CD8-positive, alpha-beta memory T cell (primary cell): ENCODE results near the gene BZW1. TPM values are rescaled to one million over a fixed set of nuclear protein-coding genes. Genes with fewer than 3 reads are reported as not detected.

Experiments
- CTCF ChIA-PET: fragments of 350-600 bp; sonication (Branson Sonifier 250); formaldehyde crosslinking; loops from one replicate; lab custom pipeline; 2021; ENCODE audit warnings: antibody characterized with exemption; lab: Charles Lee
- POLR2A ChIA-PET: fragments of 350-600 bp; sonication (Branson Sonifier 250); formaldehyde crosslinking; loops from one replicate; lab custom pipeline; 2021; ENCODE audit warnings: antibody characterized with exemption; lab: Charles Lee
- DNase-seq, 5 donors: peaks; one replicate each; pipeline versions ENCODE4 v3.0.0 to v3.0.0-alpha.2; 2020 to 2022; ENCODE audit warnings: mixed read lengths in 1 of 5
- H3K27ac ChIP-seq: one replicate; pipeline ENCODE4 v1.7.0; 2013; ENCODE audit warnings: low read depth, mild to moderate bottlenecking, low read length, moderate library complexity
- H3K27me3 ChIP-seq: 2 replicates; pipeline ENCODE4 v1.7.0; 2013; ENCODE audit warnings: low read length, mild to moderate bottlenecking; ENCODE audit not compliant: insufficient read depth, poor library complexity, severe bottlenecking
- H3K36me3 ChIP-seq: 2 replicates; pipeline ENCODE4 v1.7.0; 2013; ENCODE audit warnings: mild to moderate bottlenecking, low read length, moderate library complexity; ENCODE audit not compliant: insufficient read depth
- H3K4me1 ChIP-seq: 2 replicates; pipeline ENCODE4 v1.7.0; 2013; ENCODE audit warnings: mild to moderate bottlenecking, low read length, moderate library complexity; ENCODE audit not compliant: insufficient read depth
- H3K4me3 ChIP-seq: 2 replicates; pipeline ENCODE4 v1.7.0; 2013; ENCODE audit warnings: mild to moderate bottlenecking, low read length
- H3K9me3 ChIP-seq: 2 replicates; pipeline ENCODE4 v1.7.0; 2013; ENCODE audit warnings: mild to moderate bottlenecking, low read length
- H3K27ac Mint-ChIP-seq, 8 donors: one replicate each; pipeline ENCODE4 v1.8.0; 2020 to 2021; ENCODE audit warnings: mixed read lengths in 8 of 8, mild to moderate bottlenecking in 6 of 8, inconsistent platforms in 3 of 8, moderate library complexity in 3 of 8
- H3K27me3 Mint-ChIP-seq, 2 donors: one replicate each; pipeline ENCODE4 v1.8.0; 2020 to 2021; ENCODE audit warnings: mixed read lengths in 2 of 2, mild to moderate bottlenecking in 1 of 2, moderate library complexity in 1 of 2
- H3K36me3 Mint-ChIP-seq, 3 donors: one replicate each; pipeline ENCODE4 v1.8.0; 2020 to 2021; ENCODE audit warnings: mixed read lengths in 3 of 3, inconsistent platforms in 1 of 3, mild to moderate bottlenecking in 1 of 3
- H3K4me1 Mint-ChIP-seq, 3 donors: one replicate each; pipeline ENCODE4 v1.8.0; 2020 to 2021; ENCODE audit warnings: mixed read lengths in 3 of 3, inconsistent platforms in 1 of 3, mild to moderate bottlenecking in 1 of 3
- H3K4me3 Mint-ChIP-seq, 7 donors: one replicate each; pipeline ENCODE4 v1.8.0; 2020 to 2021; ENCODE audit warnings: mixed read lengths in 7 of 7, mild to moderate bottlenecking in 6 of 7, moderate library complexity in 4 of 7, inconsistent platforms in 2 of 7
- H3K9me3 Mint-ChIP-seq, 5 donors: one replicate each; pipeline ENCODE4 v1.8.0; 2020 to 2022; ENCODE audit warnings: mixed read lengths in 5 of 5, mild to moderate bottlenecking in 3 of 5, moderate library complexity in 2 of 5, inconsistent platforms in 1 of 5
- polyA plus RNA-seq: library from polyadenylated mRNA; unstranded; fragments of 300-500 nt; fragmentation: Illumina TruSeq; gene quantifications from one replicate; pipeline ENCODE4 v1.2.3, GENCODE V29; 2021
- total RNA-seq, 2 experiments: library from RNA; stranded (reverse); gene quantifications; one replicate each; pipeline ENCODE4 v1.2.3, GENCODE V29; 2021

Gene BZW1
- total and polyA plus RNA-seq, 3 experiments from 2014 or later, result 252 to 533 (median 495) TPM

- Histone ChIP-seq H3K27me3 (no peaks in the 10 kb centered on the region), H3K4me3 (peak within 1 kb of the TSS; percentile 100), H3K27ac (peak within 1 kb of the TSS; percentile 100), H3K4me1 (peaks cover 28% of the 10 kb centered on the region), H3K36me3 (peaks cover 17% of the 10 kb centered on the region), H3K9me3 (no peaks in the 10 kb centered on the region)
- ChIA-PET CTCF (interaction anchor here (0.6 to 2.2 kb wide), 13 partner anchors 15 to 368 kb away, joined by 3 to 15 read pairs (median 4); partner anchors contain the start of genes HYCC2, NDUFB3, NIF3L1 and ORC2), POLR2A (interaction anchor here (0.5 to 3.2 kb wide), 29 partner anchors 9 to 916 kb away, joined by 3 to 90 read pairs (median 5); partner anchors contain the start of genes ALS2, BZW1, CASP10 and CASP8)
- Mint-ChIP-seq H3K9me3 (no peaks in the 10 kb centered on the region), H3K4me3 (peak within 1 kb of the TSS; percentile 92 to 99 (median 94)), H3K4me1 (peaks cover 40 to 51% (median 49%) of the 10 kb centered on the region in 3 donors), H3K27ac (peak within 1 kb of the TSS; percentile 92 to 100 (median 100)), H3K27me3 (peaks cover 0 to 20% of the 10 kb centered on the region in 2 donors), H3K36me3 (peaks cover 24 to 61% (median 27%) of the 10 kb centered on the region in 3 donors)
- DNase-seq, result peak; percentile 92 to 98 (median 94)
Observed at GRCh38 chr2:200864176-200865034, 52.7 kb downstream of the BZW1 start, which contains the start of gene CLK1. CLK1 (minus strand) TSS chr2:200864658; CDS start chr2:200861862, 2,796 bp downstream.

- H3K36me3 ChIP-seq, result no peaks in the 10 kb centered on the region
- ChIA-PET CTCF (interaction anchor here (1.4 kb wide), 1 partner anchor 363 kb away, joined by 4 read pairs; no protein-coding TSS in a partner anchor), POLR2A (interaction anchor here (0.6 to 1.2 kb wide), 2 partner anchors 9 to 20 kb away, joined by 3 to 5 read pairs; partner anchors contain the start of genes NIF3L1 and PPIL3)
- Mint-ChIP-seq H3K27me3 (peaks cover 0 to 6% of the 10 kb centered on the region in 2 donors), H3K27ac (peak overlapping the region; percentile 15 to 96 (median 65)), H3K4me3 (peak overlapping the region in 2 of 7 donors; percentile 62 to 63), H3K9me3 (no peaks in the 10 kb centered on the region), H3K36me3 (peaks cover under 1 to 45% (median 5%) of the 10 kb centered on the region in 3 donors), H3K4me1 (peaks cover 13 to 23% (median 20%) of the 10 kb centered on the region in 3 donors)
- no peak overlapping the region for H3K4me3 ChIP-seq
- H3K27me3 ChIP-seq, result no peaks in the 10 kb centered on the region
- no peaks in the 10 kb centered on the region for H3K9me3 ChIP-seq
- no peak for DNase-seq
- H3K27ac ChIP-seq, result peak overlapping the region; percentile 9
- H3K4me1 ChIP-seq, result peaks cover 15% of the 10 kb centered on the region
Observed at GRCh38 chr2:200869014-200869413, 57.3 kb downstream of the BZW1 start.

- H3K4me1 ChIP-seq, result peaks cover 8% of the 10 kb centered on the region
- no peak overlapping the region for H3K4me3 ChIP-seq
- DNase-seq, result no peak
- Mint-ChIP-seq H3K4me3 (no peak overlapping the region), H3K4me1 (peaks cover 8 to 12% (median 10%) of the 10 kb centered on the region in 3 donors), H3K27me3 (no peaks in the 10 kb centered on the region), H3K27ac (peak overlapping the region in 1 of 8 donors; percentile 21), H3K9me3 (no peaks in the 10 kb centered on the region), H3K36me3 (peaks cover 0 to 54% (median 9%) of the 10 kb centered on the region in 3 donors)
- POLR2A ChIA-PET, result no interaction called here
- H3K36me3 ChIP-seq, result no peaks in the 10 kb centered on the region
- CTCF ChIA-PET, result no interaction called here
- H3K27me3 ChIP-seq, result no peaks in the 10 kb centered on the region
- H3K27ac ChIP-seq, result no peak overlapping the region
- H3K9me3 ChIP-seq, result no peaks in the 10 kb centered on the region
Observed at GRCh38 chr2:200871151-200871550, 59.4 kb downstream of the BZW1 start.

- Histone ChIP-seq H3K4me3 (no peak overlapping the region), H3K36me3 (peaks cover 12% of the 10 kb centered on the region), H3K9me3 (no peaks in the 10 kb centered on the region), H3K27me3 (no peaks in the 10 kb centered on the region), H3K4me1 (peaks cover 5% of the 10 kb centered on the region), H3K27ac (no peak overlapping the region)
- Mint-ChIP-seq H3K9me3 (no peaks in the 10 kb centered on the region), H3K27me3 (no peaks in the 10 kb centered on the region), H3K27ac (no peak overlapping the region), H3K4me3 (no peak overlapping the region), H3K4me1 (peaks cover 7 to 11% (median 8%) of the 10 kb centered on the region in 3 donors), H3K36me3 (peaks cover 0 to 67% (median 12%) of the 10 kb centered on the region in 3 donors)
- ChIA-PET POLR2A (interaction anchor here (1.0 kb wide), 1 partner anchor 9 kb away, joined by 8 read pairs; the partner anchor contains the start of gene CLK1), CTCF (no interaction called here)
- no peak for DNase-seq
Observed at GRCh38 chr2:200873560-200873959, 61.9 kb downstream of the BZW1 start.

Other genes with a start within 250 kb of the BZW1 start
- gene AOX1, start 225.9 kb upstream of the BZW1 start, total RNA-seq, result not detected
- 0.54 TPM for gene AOX1, start 225.9 kb upstream of the BZW1 start, polyA plus RNA-seq
- gene CLK1, start 52.7 kb downstream of the BZW1 start, total RNA-seq, result 100 to 1,000 TPM; 110 to 114 TPM
- gene CLK1, start 52.7 kb downstream of the BZW1 start, polyA plus RNA-seq, result 44.8 TPM
- 10 to 100 TPM; 24.9 to 31.0 TPM for gene PPIL3, start 77.2 kb downstream of the BZW1 start, total RNA-seq
- 25.2 TPM for gene PPIL3, start 77.2 kb downstream of the BZW1 start, polyA plus RNA-seq
- 10 to 100 TPM; 25.7 to 32.0 TPM for gene NIF3L1, start 77.5 kb downstream of the BZW1 start, total RNA-seq
- gene NIF3L1, start 77.5 kb downstream of the BZW1 start, polyA plus RNA-seq, result 18.3 TPM
- 10 to 100 TPM; 47.9 to 51.9 TPM for gene ORC2, start 151.8 kb downstream of the BZW1 start, total RNA-seq
- 8.5 TPM for gene ORC2, start 151.8 kb downstream of the BZW1 start, polyA plus RNA-seq